HUES48 (cell line): ENCODE data around the gene GABRR2.

Experiments used
- H3K27ac ChIP-seq: one replicate; pipeline ENCODE4 v1.7.0; 2013; ENCODE audit warnings: low read depth, low read length, inconsistent platforms
- H3K27me3 ChIP-seq: 2 replicates; pipeline ENCODE4 v1.6.1; 2013; ENCODE audit warnings: mild to moderate bottlenecking, low read length; ENCODE audit not compliant: control insufficient read depth, insufficient read depth
- H3K36me3 ChIP-seq: 2 replicates; pipeline ENCODE4 v1.6.1; 2013; ENCODE audit warnings: low read length; ENCODE audit not compliant: control insufficient read depth, insufficient read depth
- H3K4me1 ChIP-seq: 2 replicates; pipeline ENCODE4 v1.6.1; 2013; ENCODE audit warnings: mild to moderate bottlenecking, low read length; ENCODE audit not compliant: control insufficient read depth, insufficient read depth
- H3K4me3 ChIP-seq: 2 replicates; pipeline ENCODE4 v1.5.1; 2013; ENCODE audit warnings: mild to moderate bottlenecking, low read depth, low read length
- H3K9ac ChIP-seq: 2 replicates; pipeline ENCODE4 v1.6.1; 2013; ENCODE audit warnings: mild to moderate bottlenecking, low read depth, low read length, moderate library complexity
- H3K9me3 ChIP-seq: 2 replicates; pipeline ENCODE4 v1.6.1; 2013; ENCODE audit warnings: low read length; ENCODE audit not compliant: control insufficient read depth, insufficient read depth

GABRR2 gene

DNA sequence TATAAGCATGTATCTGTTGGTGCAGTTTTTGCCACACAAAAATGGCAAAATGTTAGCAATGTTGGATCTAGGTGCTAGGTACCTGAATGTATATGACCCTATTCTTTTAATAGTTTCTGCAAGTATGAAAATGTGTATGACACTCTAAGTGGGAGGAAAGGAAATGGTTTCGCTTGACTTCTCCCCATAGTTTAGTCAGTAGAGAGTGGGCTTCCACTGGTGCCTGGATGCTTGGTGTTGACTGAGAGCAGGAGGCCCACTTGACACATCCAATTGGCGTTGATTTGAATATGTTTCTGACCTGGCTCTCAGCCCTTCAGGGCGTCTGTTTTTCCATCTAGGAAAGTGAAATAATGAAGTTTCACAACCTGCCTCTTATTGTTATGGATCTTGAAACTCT is 56.2 kb downstream of the GABRR2 start:
- Histone ChIP-seq H3K36me3 (no peaks in the 10 kb centered on the region), H3K27me3 (no peaks in the 10 kb centered on the region), H3K9me3 (no peaks in the 10 kb centered on the region), H3K4me1 (no peaks in the 10 kb centered on the region), H3K9ac (no peak overlapping the region), H3K27ac (no peak overlapping the region), H3K4me3 (no peak overlapping the region)

DNA sequence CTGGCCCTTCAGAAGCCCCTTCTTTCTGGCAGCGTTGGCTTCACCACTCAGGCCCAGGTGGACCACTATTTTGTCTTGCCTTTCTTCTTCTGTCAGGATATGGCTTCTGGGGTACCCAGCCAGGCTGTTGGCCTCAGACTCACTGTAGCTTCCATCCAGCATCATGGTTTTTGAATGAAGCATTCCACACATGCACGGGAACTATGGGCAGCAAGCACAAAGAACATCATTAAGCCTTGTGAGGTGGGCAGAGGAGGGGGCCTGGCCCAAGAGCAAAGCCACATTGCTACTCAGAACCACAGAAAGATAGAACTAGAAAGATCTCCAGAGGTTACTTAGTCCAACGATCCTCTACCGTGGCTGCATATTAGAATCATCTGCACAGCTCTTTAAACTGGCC is 57.3 kb downstream of the GABRR2 start:
- no peaks in the 10 kb centered on the region for H3K36me3 ChIP-seq
- H3K9me3 ChIP-seq = no peaks in the 10 kb centered on the region
- no peaks in the 10 kb centered on the region for H3K27me3 ChIP-seq
- no peak overlapping the region for H3K27ac ChIP-seq
- no peak overlapping the region for H3K9ac ChIP-seq
- no peak overlapping the region for H3K4me3 ChIP-seq
- no peaks in the 10 kb centered on the region for H3K4me1 ChIP-seq

DNA sequence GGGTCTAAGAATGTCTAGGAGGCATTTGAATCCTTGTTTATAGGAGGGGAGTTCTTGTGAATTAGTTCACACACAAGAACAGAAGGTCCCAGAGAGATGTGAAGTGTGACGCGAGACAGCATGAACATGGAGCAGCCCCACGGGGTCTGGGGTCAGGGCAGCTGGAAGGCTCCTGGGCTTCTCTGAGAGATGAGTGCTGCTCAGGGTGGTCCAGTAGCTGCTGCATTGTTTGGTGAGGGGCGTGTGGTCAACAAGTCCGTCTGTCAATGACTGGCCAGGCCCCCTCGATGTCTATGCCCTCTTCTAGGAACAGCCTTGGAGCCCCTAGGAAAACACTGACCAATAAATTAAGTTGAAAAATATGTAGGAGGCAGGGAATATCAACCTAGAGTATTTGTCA is 57.8 kb downstream of the GABRR2 start:
- Histone ChIP-seq H3K4me3 (no peak overlapping the region), H3K9ac (no peak overlapping the region), H3K9me3 (no peaks in the 10 kb centered on the region), H3K27me3 (no peaks in the 10 kb centered on the region), H3K27ac (no peak overlapping the region), H3K4me1 (no peaks in the 10 kb centered on the region), H3K36me3 (no peaks in the 10 kb centered on the region)

DNA sequence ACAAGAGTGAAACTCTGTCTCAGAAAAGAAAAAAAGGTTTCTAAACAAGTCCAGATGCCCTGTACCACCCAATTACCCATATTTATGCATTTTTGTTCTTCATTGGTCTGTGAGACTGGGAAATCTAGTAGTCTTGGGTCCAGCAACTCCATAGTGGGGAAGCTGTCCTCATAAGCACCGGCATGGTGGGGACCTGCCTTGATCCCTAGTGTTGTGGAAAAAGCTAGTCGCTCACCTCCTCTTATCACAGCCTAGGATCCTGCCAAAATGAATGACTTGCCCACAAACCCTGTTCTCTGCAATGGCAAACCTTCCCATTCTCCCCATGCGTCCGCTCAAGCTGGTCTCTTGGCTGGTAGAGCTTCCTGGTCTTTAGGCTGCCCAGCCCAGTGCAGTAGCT is 59.7 kb downstream of the GABRR2 start:
- Histone ChIP-seq H3K4me3 (no peak overlapping the region), H3K36me3 (no peaks in the 10 kb centered on the region), H3K9me3 (no peaks in the 10 kb centered on the region), H3K9ac (no peak overlapping the region), H3K27ac (no peak overlapping the region), H3K4me1 (no peaks in the 10 kb centered on the region), H3K27me3 (no peaks in the 10 kb centered on the region)

DNA sequence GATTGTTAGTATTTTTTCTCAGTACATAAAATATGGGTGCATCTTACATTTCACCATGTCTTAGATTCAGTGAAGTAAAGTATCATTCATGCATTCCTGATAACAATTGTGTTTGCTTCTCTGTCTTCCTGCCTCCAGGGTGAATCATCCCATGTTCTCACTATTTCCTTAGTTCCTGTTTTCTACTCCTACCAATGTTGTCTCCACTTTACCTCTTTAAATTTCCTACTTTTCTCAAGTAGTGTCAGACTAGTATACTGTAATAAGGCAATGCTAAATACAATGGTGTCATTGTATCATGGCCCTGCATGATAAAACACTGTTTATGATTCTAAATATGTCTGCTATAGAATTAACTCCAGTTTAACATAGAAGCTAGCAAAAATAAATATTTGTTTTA is 60.5 kb downstream of the GABRR2 start:
- H3K9ac ChIP-seq = no peak overlapping the region
- no peaks in the 10 kb centered on the region for H3K9me3 ChIP-seq
- H3K36me3 ChIP-seq = no peaks in the 10 kb centered on the region
- H3K4me3 ChIP-seq = no peak overlapping the region
- H3K27me3 ChIP-seq = no peaks in the 10 kb centered on the region
- no peak overlapping the region for H3K27ac ChIP-seq
- H3K4me1 ChIP-seq = no peaks in the 10 kb centered on the region

DNA sequence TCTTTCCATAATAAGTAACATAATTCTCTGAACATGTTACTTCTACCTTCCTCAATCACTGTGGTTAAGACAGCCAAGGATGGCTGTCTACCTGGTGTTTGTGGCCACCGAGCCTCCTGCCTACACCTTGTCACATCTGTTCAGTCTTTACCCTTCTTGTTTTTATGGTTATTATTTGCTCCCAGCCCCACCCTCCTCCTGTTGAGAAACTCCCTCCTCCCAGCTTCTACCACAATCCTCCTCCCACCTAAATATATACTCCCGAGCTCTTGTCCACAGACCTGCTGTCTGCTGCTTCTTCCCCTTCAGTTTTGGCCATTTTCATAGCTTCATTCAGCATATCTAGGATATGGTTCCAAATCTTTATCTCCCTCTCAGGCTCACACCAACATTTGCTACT is 62.2 kb downstream of the GABRR2 start:
- Histone ChIP-seq H3K9ac (no peak overlapping the region), H3K4me1 (no peaks in the 10 kb centered on the region), H3K4me3 (no peak overlapping the region), H3K27me3 (no peaks in the 10 kb centered on the region), H3K27ac (no peak overlapping the region), H3K9me3 (no peaks in the 10 kb centered on the region), H3K36me3 (no peaks in the 10 kb centered on the region)

DNA sequence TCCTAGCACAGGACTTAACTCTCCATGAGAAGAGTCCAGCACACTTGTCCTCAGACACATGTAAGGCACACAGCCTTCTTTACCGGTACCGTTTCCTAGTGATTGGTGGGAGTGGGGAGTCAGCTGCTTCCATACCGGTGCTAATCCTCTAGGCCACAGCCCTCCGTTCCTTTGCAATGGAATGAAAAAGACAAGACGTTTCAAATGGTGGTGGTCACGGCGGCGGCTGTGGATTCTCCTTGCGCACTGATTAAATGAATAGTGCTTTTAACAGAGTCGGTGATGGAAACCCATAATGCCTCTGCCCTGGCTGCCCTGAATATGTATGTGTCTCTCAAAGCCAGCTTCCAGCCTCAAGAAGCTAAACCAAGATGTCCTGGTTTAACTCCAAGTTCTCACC is 63.1 kb downstream of the GABRR2 start:
- no peak overlapping the region for H3K9ac ChIP-seq
- no peaks in the 10 kb centered on the region for H3K4me1 ChIP-seq
- H3K27ac ChIP-seq = no peak overlapping the region
- H3K27me3 ChIP-seq = no peaks in the 10 kb centered on the region
- H3K9me3 ChIP-seq = no peaks in the 10 kb centered on the region
- no peaks in the 10 kb centered on the region for H3K36me3 ChIP-seq
- H3K4me3 ChIP-seq = no peak overlapping the region

DNA sequence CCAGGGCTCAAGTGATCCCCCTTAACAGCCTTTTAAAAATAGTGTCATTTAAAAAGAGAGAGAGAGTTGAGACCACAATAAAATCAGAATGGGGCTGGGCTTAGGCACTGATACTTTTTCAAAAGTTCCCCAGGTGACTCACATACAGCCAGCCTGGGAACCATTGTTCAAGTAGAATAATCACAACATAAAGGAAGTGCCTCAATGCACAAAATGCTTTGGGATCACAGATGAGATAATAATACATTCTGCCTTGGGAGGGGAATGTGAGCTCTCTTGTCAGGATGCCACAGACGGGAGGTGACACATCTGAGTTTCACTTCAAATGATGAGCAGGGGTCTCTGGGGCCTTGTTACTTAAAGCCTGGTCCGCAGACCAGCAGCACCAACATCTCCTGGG is 63.9 kb downstream of the GABRR2 start:
- no peaks in the 10 kb centered on the region for H3K9me3 ChIP-seq
- no peak overlapping the region for H3K27ac ChIP-seq
- H3K9ac ChIP-seq = no peak overlapping the region
- no peaks in the 10 kb centered on the region for H3K36me3 ChIP-seq
- H3K4me3 ChIP-seq = no peak overlapping the region
- H3K4me1 ChIP-seq = no peaks in the 10 kb centered on the region
- no peaks in the 10 kb centered on the region for H3K27me3 ChIP-seq

DNA sequence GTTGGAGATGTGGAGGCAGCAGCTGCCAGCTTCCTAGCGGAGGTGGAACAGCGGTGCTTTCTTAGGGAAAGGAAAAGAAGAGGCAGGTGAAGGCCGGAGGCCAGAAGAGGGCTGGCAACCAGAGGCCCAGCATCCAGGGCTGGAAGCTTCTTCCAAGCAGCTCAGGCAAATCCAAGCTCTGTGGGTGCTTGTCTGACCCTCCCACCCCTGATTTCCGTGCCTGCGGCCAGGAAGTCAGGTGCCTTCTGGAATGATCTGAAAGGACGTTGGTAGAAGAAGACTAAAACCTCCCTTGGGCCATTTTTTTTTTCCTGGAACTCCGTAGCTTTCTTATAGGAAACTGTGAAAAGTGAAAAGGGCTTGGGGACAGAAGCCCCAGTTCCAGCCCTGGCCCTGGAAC is 64.9 kb downstream of the GABRR2 start:
- Histone ChIP-seq H3K36me3 (no peaks in the 10 kb centered on the region), H3K9me3 (no peaks in the 10 kb centered on the region), H3K4me3 (no peak overlapping the region), H3K27me3 (no peaks in the 10 kb centered on the region), H3K9ac (no peak overlapping the region), H3K4me1 (no peaks in the 10 kb centered on the region), H3K27ac (no peak overlapping the region)

DNA sequence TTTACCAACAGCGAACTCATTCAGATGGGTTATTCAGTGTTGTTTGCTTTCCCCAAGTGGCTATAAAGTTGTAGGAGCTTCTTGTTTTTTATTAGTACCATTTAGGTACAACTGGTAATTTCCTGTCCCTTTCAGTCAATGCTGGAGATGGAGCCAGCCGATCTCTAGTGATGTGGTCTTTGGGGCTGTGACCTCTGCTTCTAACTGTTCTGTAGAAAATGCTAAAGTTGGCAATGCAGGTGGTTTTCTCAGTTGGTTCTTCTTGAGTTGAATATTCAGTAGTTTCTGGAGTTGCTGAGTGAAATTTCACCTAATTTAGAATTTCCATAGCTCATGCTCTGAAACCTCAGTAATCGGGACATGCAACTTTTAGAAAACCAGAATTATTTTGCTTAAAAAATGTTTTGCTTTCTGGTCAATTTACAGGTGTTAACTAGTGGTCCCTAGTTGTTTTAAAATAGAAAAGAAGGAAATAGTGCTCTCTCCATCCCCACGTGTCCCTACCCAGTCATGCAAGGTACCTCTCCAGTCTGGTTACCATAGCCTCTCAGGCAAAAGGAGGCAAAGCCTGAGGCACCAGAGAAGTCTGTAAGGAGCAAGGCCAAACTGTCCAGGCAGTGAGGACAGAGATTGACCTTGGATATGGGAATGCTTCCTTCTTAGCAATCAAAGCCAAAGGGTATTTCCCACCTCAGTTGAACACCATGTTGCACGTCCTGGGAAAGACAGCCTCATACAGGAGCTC is 70.7 kb downstream of the GABRR2 start:
- no peaks in the 10 kb centered on the region for H3K9me3 ChIP-seq
- H3K9ac ChIP-seq = no peak overlapping the region
- H3K4me3 ChIP-seq = no peak overlapping the region
- H3K27me3 ChIP-seq = no peaks in the 10 kb centered on the region; the same call in 1 of the 2 replicates
- H3K4me1 ChIP-seq = peaks cover 20% of the 10 kb centered on the region
- H3K36me3 ChIP-seq = no peaks in the 10 kb centered on the region
- no peak overlapping the region for H3K27ac ChIP-seq

DNA sequence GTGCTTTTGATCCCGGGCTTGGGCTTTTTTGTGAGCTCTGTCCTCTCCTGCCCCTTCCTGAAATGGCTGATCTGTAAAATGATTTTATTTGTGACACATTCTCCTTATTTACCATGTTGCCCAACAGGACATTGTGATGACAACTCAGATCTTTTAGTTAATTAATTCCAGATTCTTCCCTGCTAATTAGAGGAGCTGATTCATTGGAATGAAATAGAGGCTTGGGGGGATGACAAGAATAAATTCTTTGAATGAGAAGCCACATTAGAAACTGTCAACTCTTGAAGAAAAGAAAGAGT is 71.8 kb downstream of the GABRR2 start:
- Histone ChIP-seq H3K27ac (peak overlapping the region; percentile 78), H3K4me1 (peaks cover 20% of the 10 kb centered on the region), H3K4me3 (peak overlapping the region; percentile 9; the same call in 1 of the 2 replicates), H3K27me3 (no peaks in the 10 kb centered on the region; the same call in 1 of the 2 replicates), H3K9ac (no peak overlapping the region), H3K9me3 (no peaks in the 10 kb centered on the region), H3K36me3 (no peaks in the 10 kb centered on the region)
